Hematopoietic multipotent progenitor cell treated with erythropoietin and hydrocortisone succinate and interleukin-3 and kit ligand, for 15 days (in vitro differentiated cells): Measurements from ENCODE around the gene EPS8.
"Not testable (repeated sequence)": the region's sequence is repeated elsewhere in the genome, so short reads cannot be mapped to it uniquely, and the experiment has no call there.

Source experiments
- DNase-seq: peaks from one replicate; pipeline ENCODE4 v3.0.0-alpha.2; 2015; ENCODE audit warnings: low spot score

The EPS8 gene

GRCh38 chr12:15644700-15645099 is 144.5 kb downstream of the EPS8 start:
- no peak for DNase-seq

- no peak for DNase-seq
Observed at GRCh38 chr12:15638231-15638630, 151.0 kb downstream of the EPS8 start.

- no peak for DNase-seq
Observed at GRCh38 chr12:15636060-15636890, 152.9 kb downstream of the EPS8 start.

- DNase-seq: no peak
Observed at GRCh38 chr12:15634010-15634683, 155.0 kb downstream of the EPS8 start.

- DNase-seq: no peak
Observed at GRCh38 chr12:15633201-15633600, 156.0 kb downstream of the EPS8 start.

GRCh38 chr12:15632708-15633107 is 156.5 kb downstream of the EPS8 start:
- DNase-seq: no peak

GRCh38 chr12:15631007-15631715 is 158.0 kb downstream of the EPS8 start:
- DNase-seq: no peak

- DNase-seq: no peak
Observed at GRCh38 chr12:15629761-15630160, 159.4 kb downstream of the EPS8 start.

- no peak for DNase-seq
Observed at GRCh38 chr12:15629108-15629507, 160.1 kb downstream of the EPS8 start.

GRCh38 chr12:15627995-15628945 is 160.9 kb downstream of the EPS8 start:
- peak; percentile 35 for DNase-seq

- DNase-seq: no peak
Observed at GRCh38 chr12:15625075-15625474, 164.1 kb downstream of the EPS8 start.

GRCh38 chr12:15620741-15621539 is 168.2 kb downstream of the EPS8 start:
- no peak for DNase-seq

- DNase-seq: not testable (repeated sequence)
Observed at GRCh38 chr12:15616495-15616894, 172.7 kb downstream of the EPS8 start.

GRCh38 chr12:15613981-15614380 is 175.2 kb downstream of the EPS8 start:
- DNase-seq: no peak

- DNase-seq: no peak
Observed at GRCh38 chr12:15608941-15609340, 180.2 kb downstream of the EPS8 start.

- DNase-seq: no peak
Observed at GRCh38 chr12:15608406-15608805, 180.8 kb downstream of the EPS8 start.

GRCh38 chr12:15605881-15606590 is 183.2 kb downstream of the EPS8 start:
- no peak for DNase-seq

GRCh38 chr12:15603474-15604085 is 185.6 kb downstream of the EPS8 start:
- no peak for DNase-seq

- no peak for DNase-seq
Observed at GRCh38 chr12:15602051-15602672, 187.0 kb downstream of the EPS8 start.
